KOPT-K1 (cell line): ENCODE data around the gene GDF10.

Source experiments
- H3K27ac ChIP-seq: fragments of 200-600 bp; sonication (generic); 2 replicates; pipeline ENCODE4 v1.5.1; 2016; ENCODE audit warnings: antibody characterized with exemption, mild to moderate bottlenecking, low read depth, low read length; ENCODE audit not compliant: poor library complexity, severe bottlenecking
- H3K36me3 ChIP-seq: fragments of 200-600 bp; sonication (generic); 2 replicates; pipeline ENCODE4 v1.5.1; 2017; ENCODE audit warnings: antibody characterized with exemption, mild to moderate bottlenecking, low read length, moderate library complexity; ENCODE audit not compliant: insufficient read depth
- H3K9me3 ChIP-seq: fragments of 200-600 bp; sonication (generic); 2 replicates; pipeline ENCODE4 v1.5.1; 2017; ENCODE audit warnings: antibody characterized with exemption, low read length, mild to moderate bottlenecking; ENCODE audit not compliant: insufficient read depth, poor library complexity, severe bottlenecking

The GDF10 gene

DNA sequence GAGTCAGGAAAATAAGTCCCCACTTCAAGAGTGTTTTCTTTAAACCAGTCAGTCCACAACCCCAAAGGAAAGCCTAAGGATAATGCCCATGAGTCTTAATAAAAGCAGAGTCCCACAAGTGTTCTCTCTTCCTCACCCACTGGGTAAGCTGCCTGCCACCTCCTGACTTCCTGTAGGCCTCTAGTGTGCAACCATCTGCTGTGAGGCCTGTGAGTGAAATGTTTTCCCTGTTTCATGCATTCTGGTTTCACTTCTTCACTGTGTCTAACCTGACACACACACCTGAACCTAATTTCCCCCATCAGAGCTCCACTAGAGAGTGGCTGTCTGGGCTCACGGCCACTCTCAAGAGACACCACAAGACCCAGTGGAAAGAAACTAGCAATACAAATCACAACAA, 38.9 kb upstream of the GDF10 start:
- no peaks in the 10 kb centered on the region for H3K9me3 ChIP-seq
- H3K36me3 ChIP-seq = no peaks in the 10 kb centered on the region
- peak overlapping the region; percentile 98 for H3K27ac ChIP-seq

DNA sequence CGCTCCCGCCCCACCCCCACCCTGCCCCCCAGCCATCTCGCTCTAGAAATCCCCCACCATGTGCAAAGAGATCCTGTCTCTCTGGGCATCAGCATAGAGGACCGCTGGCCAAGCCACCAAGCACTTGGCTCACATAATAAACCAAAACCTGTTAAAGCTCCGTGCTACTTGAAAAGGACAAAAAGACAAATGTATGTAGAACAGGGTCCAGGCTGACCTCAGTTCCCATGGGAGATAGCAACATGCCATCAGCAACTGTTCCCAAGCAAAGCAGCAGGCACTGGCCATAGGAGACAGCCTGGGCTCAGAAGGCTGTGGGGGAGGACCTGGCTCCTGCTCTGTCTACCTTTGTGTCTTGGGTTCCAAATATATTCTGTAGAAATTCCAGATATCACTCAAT, 38.4 kb upstream of the GDF10 start:
- H3K36me3 ChIP-seq = no peaks in the 10 kb centered on the region
- no peaks in the 10 kb centered on the region for H3K9me3 ChIP-seq
- peak overlapping the region; percentile 98 for H3K27ac ChIP-seq

GRCh38 chr10:47262606-47263533, 37.1 kb upstream of the GDF10 start:
- Histone ChIP-seq H3K9me3 (no peaks in the 10 kb centered on the region), H3K27ac (peak overlapping the region; percentile 98), H3K36me3 (no peaks in the 10 kb centered on the region)

DNA sequence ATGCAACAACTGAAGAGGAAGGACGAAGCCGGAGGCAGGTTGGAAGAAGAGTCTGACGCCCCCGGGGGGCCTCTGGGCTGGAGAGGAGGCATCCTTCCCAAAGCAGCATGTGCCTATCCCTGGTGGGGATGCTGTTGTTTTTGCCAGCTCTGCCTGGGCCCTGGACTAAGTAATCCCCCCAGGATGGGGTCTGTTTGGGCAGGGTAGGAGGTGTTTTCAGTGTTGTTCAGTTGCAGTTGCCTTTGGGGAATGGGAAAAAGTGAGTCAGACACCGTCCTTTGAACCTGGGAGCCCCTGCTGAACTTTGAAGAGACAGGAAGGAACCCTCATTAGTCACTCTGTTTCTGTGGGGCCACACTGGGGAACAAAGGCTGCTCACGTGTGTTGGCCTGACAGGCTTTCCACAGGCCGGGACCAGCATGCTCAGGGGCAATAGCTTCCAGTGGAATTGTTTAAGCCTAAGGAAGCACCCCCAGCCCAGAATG, 35.2 kb upstream of the GDF10 start:
- Histone ChIP-seq H3K27ac (peak overlapping the region; percentile 98), H3K36me3 (no peaks in the 10 kb centered on the region), H3K9me3 (no peaks in the 10 kb centered on the region)

GRCh38 chr10:47266602-47267001, 33.4 kb upstream of the GDF10 start:
- no peaks in the 10 kb centered on the region for H3K9me3 ChIP-seq

GRCh38 chr10:47268696-47269095, 31.3 kb upstream of the GDF10 start:
- Histone ChIP-seq H3K9me3 (peaks cover 20% of the 10 kb centered on the region), H3K27ac (no peak overlapping the region), H3K36me3 (no peaks in the 10 kb centered on the region)

More at GRCh38 chr10:47266602-47267001, 33.4 kb upstream of the GDF10 start:
- H3K36me3 ChIP-seq = no peaks in the 10 kb centered on the region
- peak overlapping the region; percentile 98 for H3K27ac ChIP-seq

GRCh38 chr10:47269294-47269693, 30.7 kb upstream of the GDF10 start:
- H3K36me3 ChIP-seq = no peaks in the 10 kb centered on the region
- H3K9me3 ChIP-seq = peaks cover 20% of the 10 kb centered on the region
- no peak overlapping the region for H3K27ac ChIP-seq

DNA sequence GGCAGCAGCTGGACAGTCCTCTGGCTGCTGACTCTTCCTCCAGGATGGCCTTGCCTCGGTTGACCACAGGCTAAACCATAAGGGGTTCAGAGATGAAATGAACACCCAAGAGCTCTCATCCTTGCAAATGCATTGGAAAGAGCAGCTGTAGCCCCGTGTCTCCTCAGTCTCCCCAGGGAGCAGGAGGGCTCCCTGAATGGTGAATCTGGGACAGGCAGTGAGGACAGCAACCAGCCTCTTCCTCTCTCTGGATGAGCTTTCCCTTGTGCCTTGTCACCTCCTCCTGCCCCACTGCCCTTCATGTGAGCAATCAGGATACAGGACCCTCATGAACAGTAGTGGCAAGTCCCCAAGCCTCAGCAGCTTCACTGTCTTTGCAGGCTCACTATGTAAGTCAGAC, 23.9 kb upstream of the GDF10 start:
- Histone ChIP-seq H3K36me3 (no peaks in the 10 kb centered on the region), H3K9me3 (peaks cover 20% of the 10 kb centered on the region), H3K27ac (peak overlapping the region; percentile 86)

DNA sequence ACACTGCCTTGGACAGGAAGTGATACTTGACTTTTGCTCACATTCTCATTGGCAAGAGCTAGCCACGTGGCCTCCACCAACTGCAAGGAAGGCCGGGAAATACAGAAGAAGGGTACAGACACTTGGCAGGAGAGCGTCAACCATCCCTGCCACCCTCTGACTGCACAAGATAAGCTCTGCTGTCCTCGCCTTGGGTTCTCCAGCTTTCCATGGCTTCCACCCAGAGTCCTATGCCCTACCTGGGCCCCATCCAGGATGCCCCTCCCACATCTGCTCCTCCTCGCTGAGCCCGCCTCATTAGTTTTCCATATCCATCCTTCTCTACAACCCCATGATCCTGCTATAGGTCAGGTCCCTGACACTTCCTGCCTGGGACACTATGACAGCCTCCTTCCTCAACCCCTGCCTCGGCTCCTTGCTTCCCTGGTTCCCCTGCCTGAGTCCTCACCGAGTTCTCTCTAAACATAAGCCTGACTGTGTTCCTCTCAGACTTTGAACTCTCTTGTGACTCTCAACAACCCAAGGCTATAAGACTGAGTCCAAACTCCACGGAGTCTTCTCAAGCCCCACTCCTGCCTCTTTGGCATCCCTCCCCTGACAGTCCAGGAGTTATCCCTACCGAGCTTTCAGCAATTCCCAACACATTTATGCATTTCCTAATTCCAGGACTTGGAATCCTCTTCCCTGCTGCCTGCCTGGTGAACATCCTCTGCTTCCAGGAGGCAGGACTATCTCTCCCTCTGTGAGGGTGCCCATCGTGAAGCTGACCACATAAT, 23.2 kb upstream of the GDF10 start:
- Histone ChIP-seq H3K27ac (peak overlapping the region; percentile 86), H3K36me3 (no peaks in the 10 kb centered on the region), H3K9me3 (peaks cover 20% of the 10 kb centered on the region)

DNA sequence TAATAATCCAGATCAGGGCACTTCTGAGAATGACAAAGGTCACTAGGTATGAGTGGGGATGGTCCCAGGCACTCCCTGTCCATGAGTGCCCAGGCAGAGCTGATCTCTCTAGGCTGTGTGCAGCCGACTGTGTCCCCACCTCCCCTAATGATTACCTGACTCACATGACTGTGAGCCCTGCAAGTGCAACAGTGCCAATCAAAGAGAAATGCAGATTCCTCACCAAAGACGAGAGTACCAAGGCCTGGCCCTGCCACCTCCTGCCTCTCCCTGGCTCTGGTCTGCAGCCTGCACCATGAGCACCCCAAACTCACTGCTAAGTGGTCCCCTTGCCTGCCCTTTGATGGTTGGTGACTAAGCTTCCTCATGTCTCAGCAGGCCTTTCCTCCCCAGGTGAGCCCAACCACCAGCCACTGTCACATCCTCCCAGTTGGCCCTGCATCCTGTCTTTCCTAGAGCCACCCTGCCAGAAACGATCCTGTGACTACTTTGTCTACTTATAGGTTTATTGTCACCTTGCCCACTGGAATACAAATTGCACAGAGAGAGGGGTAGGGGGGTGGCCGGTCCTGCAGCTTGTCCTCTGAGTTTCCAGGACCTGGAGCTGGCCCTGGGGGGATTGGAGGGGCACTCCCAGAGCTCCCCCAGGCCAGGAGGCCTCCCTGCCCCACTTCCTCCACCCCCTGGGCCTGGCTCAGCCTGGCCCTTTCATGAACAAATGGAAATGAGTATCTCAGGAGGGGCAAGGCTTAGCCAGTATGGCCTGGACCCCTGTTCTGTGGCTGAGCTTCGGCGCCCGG, 22.4 kb upstream of the GDF10 start:
- Histone ChIP-seq H3K9me3 (peaks cover 12% of the 10 kb centered on the region), H3K27ac (peak overlapping the region; percentile 86), H3K36me3 (no peaks in the 10 kb centered on the region)

GRCh38 chr10:47278152-47278473, 21.9 kb upstream of the GDF10 start:
- peaks cover 7% of the 10 kb centered on the region for H3K9me3 ChIP-seq
- peak overlapping the region; percentile 86 for H3K27ac ChIP-seq
- no peaks in the 10 kb centered on the region for H3K36me3 ChIP-seq

- Histone ChIP-seq H3K27ac (peak overlapping the region; percentile 86), H3K9me3 (peaks cover under 1% of the 10 kb centered on the region)
These were observed 21.3 kb upstream of the GDF10 start for GRCh38 chr10:47278720-47279119.

DNA sequence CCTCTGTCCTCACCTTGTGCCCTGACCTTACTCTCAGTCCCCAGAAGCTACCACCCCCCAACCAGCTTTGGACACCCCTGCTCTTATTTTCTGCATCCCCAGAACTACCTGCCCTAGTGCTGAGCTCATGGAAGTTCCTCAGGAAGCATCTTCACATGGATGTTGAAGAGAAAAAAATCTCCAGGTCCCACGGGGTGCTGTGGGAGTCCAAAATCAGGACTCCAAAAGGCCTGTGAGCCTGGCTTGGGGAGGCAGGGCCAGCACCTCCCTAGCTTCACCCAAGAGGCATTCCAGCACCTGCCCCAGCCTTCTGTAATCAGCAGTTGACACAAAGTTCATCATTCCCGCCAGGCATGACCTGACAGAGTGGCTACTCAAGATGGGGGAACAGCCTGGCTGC, 20.7 kb upstream of the GDF10 start:
- Histone ChIP-seq H3K9me3 (no peaks in the 10 kb centered on the region), H3K36me3 (no peaks in the 10 kb centered on the region), H3K27ac (peak overlapping the region; percentile 86)

More at GRCh38 chr10:47278720-47279119, 21.3 kb upstream of the GDF10 start:
- no peaks in the 10 kb centered on the region for H3K36me3 ChIP-seq

GRCh38 chr10:47282005-47282656, 17.9 kb upstream of the GDF10 start:
- Histone ChIP-seq H3K36me3 (no peaks in the 10 kb centered on the region), H3K9me3 (no peaks in the 10 kb centered on the region)

More at GRCh38 chr10:47282005-47282656, 17.9 kb upstream of the GDF10 start:
- peak overlapping the region; percentile 24 for H3K27ac ChIP-seq
